CD4-positive, alpha-beta T cell (primary cell): ENCODE results near the gene TMEM272. TPM values are rescaled to one million over a fixed set of nuclear protein-coding genes. Genes with fewer than 3 reads are reported as not detected.

Experiments
- ATAC-seq: fragments of 200-7000 bp; cut with Tn5 transposase; one replicate; pipeline ENCODE4 v1.10.0; 2022; ENCODE audit warnings: mild to moderate bottlenecking; ENCODE audit not compliant: poor library complexity
- CTCF ChIA-PET: fragments of 350-600 bp; sonication (Branson Sonifier 250); formaldehyde crosslinking; loops from one replicate; lab custom pipeline; 2021; ENCODE audit warnings: antibody characterized with exemption, inconsistent platforms; lab: Charles Lee
- POLR2A ChIA-PET: fragments of 350-600 bp; sonication (Branson Sonifier 250); formaldehyde crosslinking; loops from one replicate; lab custom pipeline; 2021; ENCODE audit warnings: antibody characterized with exemption, inconsistent platforms; lab: Charles Lee
- DNase-seq, 14 experiments: peaks; one replicate each; pipeline ENCODE4 v3.0.0-alpha.2; 2013 to 2020; ENCODE audit warnings: mixed read lengths in 2 of 14
- H3K27ac ChIP-seq, 2 donors: one replicate each; pipeline versions ENCODE4 v1.5.1 to v1.7.0; 2013; ENCODE audit warnings: low read length in 2 of 2, low read depth in 1 of 2, mild to moderate bottlenecking in 1 of 2
- H3K27me3 ChIP-seq, 2 experiments: 1 replicate in 1 of 2; 2 replicates in 1 of 2; pipeline versions ENCODE4 v1.6.1 to v1.7.0; 2013; ENCODE audit warnings: low read length in 2 of 2, control low read depth in 1 of 2, mild to moderate bottlenecking in 1 of 2, moderate library complexity in 1 of 2; ENCODE audit not compliant: insufficient read depth in 2 of 2, control insufficient read depth in 1 of 2
- H3K36me3 ChIP-seq: one replicate; pipeline ENCODE4 v1.6.1; 2013; ENCODE audit warnings: low read length, control low read depth; ENCODE audit not compliant: insufficient read depth
- H3K4me1 ChIP-seq: one replicate; pipeline ENCODE4 v1.6.1; 2013; ENCODE audit warnings: low read length, control low read depth; ENCODE audit not compliant: insufficient read depth
- H3K4me3 ChIP-seq: one replicate; pipeline ENCODE4 v1.5.1; 2013; ENCODE audit warnings: mild to moderate bottlenecking, low read length, moderate library complexity
- H3K9me3 ChIP-seq, 2 experiments: 1 replicate in 1 of 2; 2 replicates in 1 of 2; pipeline versions ENCODE4 v1.6.1 to v1.7.0; 2013; ENCODE audit warnings: low read length in 2 of 2, mild to moderate bottlenecking in 2 of 2, control low read depth in 1 of 2, moderate library complexity in 1 of 2; ENCODE audit not compliant: control insufficient read depth in 1 of 2, insufficient read depth in 1 of 2
- H3K27ac Mint-ChIP-seq: one replicate; pipeline ENCODE4 v1.8.0; 2020; ENCODE audit warnings: mixed read lengths
- H3K27me3 Mint-ChIP-seq: one replicate; pipeline ENCODE4 v1.8.0; 2021; ENCODE audit warnings: mixed read lengths
- H3K36me3 Mint-ChIP-seq: one replicate; pipeline ENCODE4 v1.8.0; 2021; ENCODE audit warnings: low read depth, mixed read lengths
- H3K4me1 Mint-ChIP-seq: one replicate; pipeline ENCODE4 v1.8.0; 2021; ENCODE audit warnings: low read depth, mixed read lengths
- H3K4me3 Mint-ChIP-seq: one replicate; pipeline ENCODE4 v1.8.0; 2020; ENCODE audit warnings: mild to moderate bottlenecking, mixed read lengths
- H3K9me3 Mint-ChIP-seq: one replicate; pipeline ENCODE4 v1.8.0; 2020; ENCODE audit warnings: mixed read lengths
- CTCF ChIP-seq: fragments of 200-600 bp; IDR thresholded peaks from one replicate; pipeline ENCODE4 v1.8.0; 2022; ENCODE audit warnings: antibody characterized with exemption, mild to moderate bottlenecking
- intact Hi-C, 2 experiments: fragments of 100-400 bp; cut with DNase I in 1 of 2; cut with micrococcal nuclease in 1 of 2; formaldehyde crosslinking; loops; one replicate each; pipeline versions ENCODE4 v1.15.1 to v1.9.0; 2023 to 2025; cut with DNase I, micrococcal nuclease
- total RNA-seq, 174 experiments: library from RNA in 2 of 174; stranded (reverse) in 2 of 174; gene quantifications; one replicate each; pipeline ENCODE4 v1.2.3 and lab custom pipeline; 2021 to 2026

The TMEM272 gene
- total RNA-seq, 2 experiments from 2014 or later, result 2.7 to 2.8 TPM

GRCh38 chr13:51808811-51809210 lies 36.2 kb downstream of the TMEM272 start:
- ChIA-PET POLR2A (interaction anchor here (8.1 kb wide), 1 partner anchor 17 kb away, joined by 110 read pairs; no protein-coding TSS in a partner anchor), CTCF (no interaction called here)
- no peak for TF ChIP-seq CTCF

GRCh38 chr13:51807041-51807440 lies 37.9 kb downstream of the TMEM272 start:
- ChIA-PET POLR2A (interaction anchor here (0.7 to 4.2 kb wide), 6 partner anchors 8 to 354 kb away, joined by 4 to 42 read pairs (median 16); partner anchors contain the start of gene INTS6), CTCF (interaction anchor here (1.6 kb wide), 1 partner anchor 10 kb away, joined by 5 read pairs; no protein-coding TSS in a partner anchor)
- DNase-seq (no peak), ATAC-seq (no peak)
- Mint-ChIP-seq H3K36me3 (peaks cover 53% of the 10 kb centered on the region), H3K4me3 (no peak overlapping the region), H3K27ac (peak overlapping the region; percentile 99), H3K27me3 (no peaks in the 10 kb centered on the region), H3K4me1 (peaks cover 60% of the 10 kb centered on the region), H3K9me3 (no peaks in the 10 kb centered on the region)
- Histone ChIP-seq H3K36me3 (peaks cover 21% of the 10 kb centered on the region), H3K4me1 (peaks cover 54% of the 10 kb centered on the region), H3K27me3 (no peaks in the 10 kb centered on the region), H3K4me3 (no peak overlapping the region), H3K9me3 (peaks cover 0 to 3% of the 10 kb centered on the region in 2 experiments), H3K27ac (no peak overlapping the region)
- intact Hi-C loops, result loop anchor here in 1 of 2 experiments (5.0 kb wide), 1 partner anchor 35 kb away; no protein-coding TSS in a partner anchor
- no peak for TF ChIP-seq CTCF

More at GRCh38 chr13:51808811-51809210, 36.2 kb downstream of the TMEM272 start:
- no peak overlapping the region for H3K27ac ChIP-seq
- intact Hi-C loops, result loop anchor here in 1 of 2 experiments (5.0 kb wide), 1 partner anchor 33 kb away; no protein-coding TSS in a partner anchor
- H3K4me1 ChIP-seq, result peaks cover 46% of the 10 kb centered on the region
- H3K27me3 Mint-ChIP-seq, result no peaks in the 10 kb centered on the region
- H3K4me1 Mint-ChIP-seq, result peaks cover 63% of the 10 kb centered on the region
- no peaks in the 10 kb centered on the region for H3K27me3 ChIP-seq
- DNase-seq, result no peak
- peaks cover 66% of the 10 kb centered on the region for H3K36me3 Mint-ChIP-seq
- ATAC-seq, result no peak
- no peak overlapping the region for H3K4me3 ChIP-seq
- no peaks in the 10 kb centered on the region for H3K9me3 Mint-ChIP-seq
- peaks cover 0 to 3% of the 10 kb centered on the region in 2 experiments for H3K9me3 ChIP-seq
- H3K4me3 Mint-ChIP-seq, result no peak overlapping the region
- peaks cover 35% of the 10 kb centered on the region for H3K36me3 ChIP-seq
- peak overlapping the region; percentile 99 for H3K27ac Mint-ChIP-seq

GRCh38 chr13:51806566-51806965 lies 38.4 kb downstream of the TMEM272 start:
- ChIA-PET CTCF (interaction anchor here (1.6 kb wide), 1 partner anchor 9 kb away, joined by 5 read pairs; no protein-coding TSS in a partner anchor), POLR2A (interaction anchor here (0.7 to 4.2 kb wide), 6 partner anchors 8 to 353 kb away, joined by 4 to 42 read pairs (median 16); partner anchors contain the start of gene INTS6)
- Mint-ChIP-seq H3K4me3 (peak overlapping the region; percentile 54), H3K36me3 (peaks cover 48% of the 10 kb centered on the region), H3K9me3 (no peaks in the 10 kb centered on the region), H3K27me3 (no peaks in the 10 kb centered on the region), H3K4me1 (peaks cover 60% of the 10 kb centered on the region), H3K27ac (peak overlapping the region; percentile 99)
- DNase-seq (peak in 3 of 14 experiments; percentile 40 to 71 (median 66)), ATAC-seq (no peak)
- Histone ChIP-seq H3K36me3 (peaks cover 19% of the 10 kb centered on the region), H3K9me3 (peaks cover 0 to 3% of the 10 kb centered on the region in 2 experiments), H3K27ac (peak overlapping the region; percentile 99), H3K4me3 (no peak overlapping the region), H3K27me3 (no peaks in the 10 kb centered on the region), H3K4me1 (peaks cover 54% of the 10 kb centered on the region)
- TF ChIP-seq CTCF, result no peak
- intact Hi-C loops, result loop anchor here in 1 of 2 experiments (5.0 kb wide), 1 partner anchor 36 kb away; no protein-coding TSS in a partner anchor
